HG02973 (cell line): ENCODE measurements around the gene IZUMO3.
"Not testable (repeated sequence)": the region's sequence is repeated elsewhere in the genome, so short reads cannot be mapped to it uniquely, and the experiment has no call there.

Source experiments
- ATAC-seq: cut with Tn5 transposase; IDR thresholded peaks from one replicate; pipeline ENCODE4 v1.9.1; 2021; ENCODE audit warnings: moderate library complexity; ENCODE audit not compliant: unreplicated experiment

IZUMO3 gene, protein sequence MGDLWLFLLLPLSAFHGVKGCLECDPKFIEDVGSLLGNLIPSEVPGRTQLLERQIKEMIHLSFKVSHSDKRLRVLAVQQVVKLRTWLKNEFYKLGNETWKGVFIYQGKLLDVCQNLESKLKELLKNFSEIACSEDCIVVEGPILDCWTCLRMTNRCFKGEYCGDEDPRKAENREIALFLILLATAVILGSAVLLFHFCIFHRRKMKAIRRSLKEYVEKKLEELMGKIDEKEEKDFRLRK

DNA sequence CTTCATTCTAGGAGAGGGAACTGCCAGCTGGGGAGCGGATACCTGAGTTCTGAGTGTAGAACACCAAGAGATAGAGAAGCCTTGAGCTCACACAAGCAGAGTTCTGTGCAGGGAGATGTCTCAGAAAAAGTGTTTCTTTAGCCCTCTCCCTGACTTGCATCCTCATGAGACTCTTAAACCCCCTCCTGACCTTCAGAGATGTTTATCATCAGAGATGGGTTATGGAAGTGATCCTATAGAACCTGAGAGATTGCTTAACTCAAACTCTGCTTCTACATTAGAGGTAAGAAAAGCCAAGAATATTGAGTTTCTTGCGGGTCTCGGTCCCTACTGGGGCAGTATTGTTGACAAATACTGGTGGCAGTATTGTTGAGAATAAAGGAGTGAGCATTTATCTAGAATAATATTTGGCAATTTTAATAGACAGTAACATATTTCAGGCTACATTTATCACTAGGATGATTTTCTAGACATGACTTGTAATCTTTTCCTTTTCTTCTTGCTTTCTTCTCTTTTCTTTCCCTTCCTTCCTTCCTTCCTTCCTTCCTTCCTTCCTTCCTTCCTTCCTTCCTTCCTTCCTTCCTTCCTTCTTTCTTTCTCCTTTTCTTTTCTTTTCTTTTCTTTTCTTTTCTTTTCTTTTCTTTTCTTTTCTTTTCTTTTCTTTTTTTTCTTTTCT, at the start of gene IZUMO3:
TSS of gene IZUMO3 (minus strand) at position 51 of the 676 bp plus-strand sequence. CDS start 248 bp downstream, outside the sequence.
- no peak for ATAC-seq

DNA sequence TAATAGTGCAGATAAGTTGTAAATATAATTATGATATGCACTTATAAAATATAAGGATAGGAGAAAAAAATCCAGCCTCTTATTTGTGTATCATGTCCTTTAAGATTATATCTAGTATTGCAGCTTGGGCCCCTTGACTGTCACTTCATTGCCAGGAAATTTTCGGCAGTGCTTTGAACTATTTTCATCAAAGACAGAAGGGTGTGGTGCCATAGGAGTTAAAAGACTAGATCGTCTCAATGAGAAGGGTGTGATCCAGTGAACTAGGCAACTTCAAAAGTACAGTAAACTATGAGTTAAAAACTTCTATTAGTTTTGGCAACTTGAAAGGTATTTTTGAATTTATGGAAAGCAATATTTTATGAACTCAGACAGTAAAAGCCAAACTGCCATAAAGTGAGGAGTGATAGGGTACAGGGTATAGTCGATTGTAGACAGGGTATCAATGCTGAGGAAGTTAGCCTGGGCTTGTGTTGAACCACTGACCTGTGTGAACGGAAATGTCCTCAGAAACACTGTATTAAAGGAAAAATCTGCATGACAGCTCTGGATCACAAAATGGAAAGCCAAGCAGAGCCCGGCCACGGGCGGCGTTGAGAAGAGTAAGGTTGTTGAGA, 48.6 kb upstream of the IZUMO3 start:
- no peak for ATAC-seq

DNA sequence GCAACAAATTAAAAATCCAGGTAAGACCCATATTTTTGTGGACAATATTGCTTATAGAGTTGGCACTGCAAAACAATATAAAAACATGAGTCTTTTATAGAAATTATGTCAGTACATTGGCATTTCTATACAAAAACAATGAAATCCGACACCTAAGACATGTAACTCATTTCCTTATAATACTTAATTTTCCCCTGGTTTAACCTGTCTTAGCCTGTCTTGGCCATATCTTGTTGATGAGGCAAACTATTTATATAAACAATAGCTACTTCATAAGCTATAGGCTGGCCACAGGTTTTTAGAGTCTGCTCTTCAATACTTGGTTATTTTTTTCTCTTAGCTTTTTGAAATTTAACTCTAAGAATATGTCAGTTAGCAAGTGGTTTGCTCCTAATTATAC, 44.7 kb upstream of the IZUMO3 start:
- no peak for ATAC-seq

DNA sequence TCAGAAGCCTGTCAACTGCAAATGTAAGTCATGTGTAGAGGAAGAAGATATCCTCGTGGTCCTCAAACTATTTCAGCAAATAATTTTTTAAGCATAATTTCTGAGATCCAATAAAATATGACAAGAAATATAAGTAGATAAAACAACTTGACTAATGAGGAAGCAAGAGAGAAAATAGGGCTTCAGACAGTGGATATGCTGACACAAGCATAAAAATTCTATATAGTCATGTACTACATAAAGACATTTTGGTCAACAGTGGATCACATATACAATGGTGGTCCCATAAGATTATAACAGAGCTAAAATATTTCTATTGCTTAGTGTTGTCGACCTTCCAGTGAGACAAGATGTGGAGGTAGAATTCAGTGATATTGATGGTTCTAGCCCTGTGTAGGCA, 42.2 kb upstream of the IZUMO3 start:
- ATAC-seq: no peak

DNA sequence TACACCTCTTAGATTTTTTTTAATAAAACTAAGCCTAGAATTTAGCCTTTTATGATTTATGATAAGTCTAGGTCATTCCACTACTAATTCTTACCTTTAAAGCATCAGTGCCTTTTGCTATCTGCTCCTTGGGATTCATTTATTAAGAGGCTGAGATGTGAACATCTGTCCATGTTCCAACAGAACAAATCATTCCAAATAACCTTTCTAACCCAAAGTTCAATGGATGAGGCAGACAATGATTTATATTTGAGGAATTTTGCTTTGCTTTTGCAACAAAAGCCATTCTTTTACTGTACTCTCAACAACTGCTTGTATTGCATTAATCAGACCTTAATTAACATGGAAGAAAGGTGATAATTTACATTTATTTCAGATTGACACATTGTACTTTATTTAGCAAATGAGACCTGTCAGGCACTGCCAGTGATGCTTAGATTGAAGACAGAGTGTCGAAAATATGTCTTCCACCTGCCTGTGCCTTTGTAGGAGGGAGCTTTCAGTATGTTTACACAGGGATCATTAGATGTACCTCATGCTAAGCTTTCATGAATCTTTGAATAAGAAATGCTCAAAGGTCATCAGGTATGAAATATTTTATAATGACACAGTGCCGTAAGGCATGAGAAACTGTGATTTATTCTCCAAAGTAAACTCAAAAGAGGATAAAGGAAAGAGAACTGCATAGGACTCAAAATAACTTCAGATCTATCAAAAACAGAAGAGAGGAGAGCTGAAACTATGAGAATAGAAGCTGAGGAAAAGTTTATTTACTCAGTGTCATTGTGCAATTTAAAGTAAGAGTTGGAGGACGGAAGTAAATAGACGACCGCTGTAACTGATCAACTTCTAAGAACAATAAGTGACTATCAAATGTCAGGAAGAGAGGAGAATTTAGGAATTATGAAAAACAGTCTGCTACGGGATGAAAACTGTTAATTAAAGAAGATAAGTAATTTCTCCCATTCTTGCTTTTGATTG, 36.7 kb upstream of the IZUMO3 start:
- ATAC-seq: no peak

- ATAC-seq: not testable (repeated sequence)
These were observed 34.3 kb upstream of the IZUMO3 start for GRCh38 chr9:24580005-24580404.

DNA sequence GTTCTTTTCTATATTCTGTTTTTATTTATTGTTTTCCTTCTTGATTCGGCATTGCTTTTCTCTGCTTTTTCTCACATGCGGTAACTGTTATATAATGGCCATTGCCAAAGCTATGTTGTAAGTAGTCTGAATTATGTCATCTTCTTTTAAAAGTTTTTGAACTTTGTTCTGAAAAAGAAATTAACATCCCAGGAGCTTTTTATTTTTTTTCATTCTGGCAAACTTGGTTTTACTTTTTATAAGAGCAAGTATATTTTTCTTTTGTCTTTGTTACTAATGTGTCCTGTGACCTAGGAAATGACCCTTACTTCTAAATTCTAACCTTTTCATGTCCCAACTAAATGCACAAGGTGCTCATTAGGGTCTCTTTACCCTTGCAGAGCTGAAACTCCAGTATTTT, 26.7 kb upstream of the IZUMO3 start:
- ATAC-seq: no peak

DNA sequence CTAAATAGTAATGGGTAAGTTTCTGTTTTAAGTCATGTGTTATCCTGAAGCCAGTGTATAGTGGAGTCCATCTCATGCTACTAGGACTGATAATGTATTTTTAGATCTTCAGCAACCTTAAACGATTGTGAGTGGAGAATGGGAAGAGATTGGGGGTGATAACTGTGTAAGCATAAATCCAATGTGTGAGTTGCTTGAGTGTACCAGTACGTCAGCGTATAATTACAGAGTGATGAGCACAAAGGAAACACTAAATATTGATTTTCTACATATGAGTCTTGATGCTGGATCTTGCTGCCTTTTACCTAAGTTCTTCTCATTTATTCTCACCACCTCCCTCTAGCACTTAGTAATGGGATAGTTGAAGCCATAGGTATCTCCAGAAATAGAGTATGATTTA, 16.3 kb upstream of the IZUMO3 start:
- no peak for ATAC-seq

DNA sequence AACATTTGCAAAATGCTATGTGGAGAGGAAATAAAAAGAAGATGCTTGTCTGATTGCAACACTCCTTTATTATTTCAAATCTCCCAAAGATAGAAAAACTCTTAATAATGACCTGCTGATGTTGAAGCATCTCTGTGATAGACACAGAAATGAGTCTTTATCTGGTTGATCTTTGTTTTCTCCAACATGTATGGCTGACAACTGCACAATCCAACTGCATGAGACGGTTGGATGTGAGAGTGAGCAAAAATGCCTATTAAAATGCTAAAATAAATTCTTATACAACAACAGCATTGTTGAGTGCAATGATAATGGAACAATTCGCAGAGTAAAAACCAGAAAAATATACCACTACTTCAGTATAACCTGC, 7.5 kb upstream of the IZUMO3 start:
- ATAC-seq: no peak

DNA sequence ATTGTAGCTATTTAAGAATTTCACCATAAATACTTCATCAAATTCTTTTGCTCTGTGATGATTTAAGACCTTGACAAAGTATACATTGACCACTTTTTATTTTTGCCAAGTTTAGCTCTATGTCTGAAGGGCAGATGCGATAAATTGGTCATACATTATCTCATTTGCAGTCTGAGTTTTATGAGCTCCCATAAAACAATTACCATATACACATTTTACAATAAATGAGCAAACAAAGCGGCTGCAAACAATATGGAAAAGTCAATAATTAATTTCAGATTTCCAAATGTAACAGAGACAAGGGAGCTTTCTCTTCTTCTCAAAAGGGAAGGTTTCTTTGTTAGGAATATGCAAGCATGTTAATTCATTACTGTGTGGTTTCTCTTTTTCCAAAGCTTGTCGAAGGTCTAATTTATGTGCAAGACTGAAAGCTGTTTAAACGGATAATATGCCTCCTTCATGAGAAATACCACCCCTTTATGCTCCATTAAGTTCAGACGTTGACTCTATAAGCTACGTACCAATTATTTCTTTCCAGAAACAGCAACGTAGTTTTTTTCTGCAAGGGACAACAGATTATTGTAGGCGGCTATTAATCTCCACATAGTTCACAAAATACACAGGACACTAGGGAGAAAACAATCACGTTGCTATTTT, 7.0 kb upstream of the IZUMO3 start:
- no peak for ATAC-seq

DNA sequence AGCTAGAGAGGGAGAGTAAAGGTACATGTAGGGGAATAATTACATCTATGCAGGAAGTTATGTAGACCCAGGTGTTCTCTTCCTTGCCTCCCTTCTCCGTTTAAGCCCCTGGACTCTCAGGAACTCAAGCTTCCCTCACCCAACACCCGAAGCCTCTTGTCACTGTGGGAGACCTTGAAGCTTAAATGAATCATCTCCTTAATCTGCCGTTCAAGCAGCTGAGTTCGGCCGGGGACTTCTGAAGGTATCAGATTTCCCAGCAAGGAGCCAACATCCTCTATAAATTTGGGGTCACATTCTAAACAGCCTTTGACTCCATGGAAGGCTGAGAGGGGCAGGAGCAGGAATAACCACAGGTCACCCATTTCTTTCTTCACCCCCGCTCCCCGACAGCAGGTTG, 412 bp downstream of the IZUMO3 start:
- no peak for ATAC-seq

- ATAC-seq: no peak
These were observed 27.2 kb downstream of the IZUMO3 start for GRCh38 chr9:24518545-24518944.

DNA sequence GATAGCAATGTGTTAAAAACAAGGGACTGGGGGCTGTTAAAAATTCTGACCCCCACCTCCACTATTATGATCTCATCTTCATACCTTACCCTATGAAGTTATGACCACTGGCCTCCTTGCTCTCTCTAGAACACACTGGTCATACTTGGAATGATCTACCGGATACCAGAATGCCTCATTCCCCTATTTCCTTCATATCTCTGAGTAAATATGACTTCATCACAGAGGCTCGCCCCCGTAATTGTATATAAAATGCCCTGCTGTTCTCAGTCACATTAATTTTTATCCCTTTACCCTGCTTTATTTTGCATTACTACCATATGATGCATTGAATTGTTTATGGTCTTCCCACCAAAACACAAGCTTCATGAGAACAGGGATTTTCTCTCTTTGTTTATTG, 29.2 kb downstream of the IZUMO3 start:
- no peak for ATAC-seq

GRCh38 chr9:24509850-24510249, 35.8 kb downstream of the IZUMO3 start:
- no peak for ATAC-seq

GRCh38 chr9:24504521-24504920, 41.2 kb downstream of the IZUMO3 start:
- no peak for ATAC-seq

DNA sequence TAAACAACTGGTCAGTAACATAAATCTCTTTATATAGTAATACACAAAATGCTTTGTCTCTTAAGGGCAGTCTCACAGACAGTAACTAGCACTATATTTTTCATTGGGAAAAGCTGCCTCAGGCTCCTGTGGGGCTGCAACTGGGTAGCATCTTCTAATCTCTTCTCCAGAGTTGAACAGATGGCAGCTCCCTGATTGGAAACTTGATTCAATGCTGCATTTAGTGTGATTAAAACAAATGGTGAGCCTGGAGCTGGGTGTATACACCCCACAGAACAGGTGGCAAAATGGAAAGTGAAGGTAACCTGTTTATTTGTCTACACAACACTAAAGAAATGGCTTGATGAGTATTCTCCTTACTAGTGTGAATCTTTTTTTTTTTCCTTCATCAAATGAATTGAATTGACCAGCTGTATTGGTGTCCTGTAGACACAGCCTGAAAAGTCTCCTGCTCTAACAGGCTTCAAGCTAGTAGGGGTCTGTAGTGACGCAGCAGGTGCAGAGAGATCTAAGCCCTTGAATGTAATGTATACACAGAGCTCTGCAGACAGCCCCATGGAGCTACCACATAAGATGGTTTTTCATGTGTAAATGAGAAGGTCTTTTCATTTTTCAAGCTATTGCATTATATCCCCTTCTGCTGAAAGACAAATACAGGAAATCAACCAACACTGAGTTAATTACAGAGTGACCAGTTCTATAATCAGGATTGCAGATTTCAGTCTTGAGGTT, 43.3 kb downstream of the IZUMO3 start:
- no peak for ATAC-seq

GRCh38 chr9:24500761-24501160, 44.9 kb downstream of the IZUMO3 start:
- ATAC-seq: no peak

DNA sequence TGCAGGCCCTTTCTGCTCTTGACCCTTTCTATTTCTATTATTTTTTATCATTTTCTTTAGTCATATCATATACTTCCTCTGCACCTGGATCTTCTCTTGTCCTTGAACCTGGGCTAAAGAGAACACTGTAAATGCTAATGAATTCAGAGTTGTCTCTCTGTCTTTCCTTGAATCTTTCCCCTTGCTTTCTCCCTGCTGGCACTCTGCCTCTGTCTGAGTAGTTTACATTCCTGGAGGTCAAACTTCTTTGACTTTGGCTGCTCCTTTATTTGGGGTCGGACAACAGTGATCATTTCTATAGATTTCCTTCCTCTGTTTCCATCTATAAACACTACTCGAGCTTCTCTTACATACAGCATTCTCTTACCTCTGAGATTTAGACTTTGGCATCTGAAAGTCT, 47.1 kb downstream of the IZUMO3 start:
- no peak for ATAC-seq

DNA sequence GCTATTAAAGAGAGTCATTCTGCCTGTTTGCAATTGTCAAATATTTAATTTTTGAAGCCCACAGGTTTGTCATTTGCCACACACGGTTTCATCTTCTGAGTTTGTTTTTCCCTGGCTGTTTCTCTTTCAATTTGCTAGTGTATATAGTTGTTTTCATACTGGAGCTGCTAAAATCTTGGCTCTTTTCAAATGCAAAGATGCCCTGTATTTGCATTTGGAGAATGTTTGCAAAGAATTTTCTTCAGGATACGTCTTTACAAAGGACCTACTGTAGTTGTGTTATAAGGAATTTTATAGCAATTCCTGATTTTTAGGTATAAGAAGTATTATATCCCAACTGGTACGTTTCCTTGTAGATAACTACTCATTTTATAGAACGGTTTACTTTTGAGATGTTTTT, 48.0 kb downstream of the IZUMO3 start:
- no peak for ATAC-seq
